GM23338 (cell line): ENCODE data around the gene DIP2B. TPM values are rescaled to one million over a fixed set of nuclear protein-coding genes. Genes with fewer than 3 reads are reported as not detected.

Experiments used
- ATAC-seq: fragments of 200-7000 bp; cut with Tn5 transposase; 3 replicates; pipeline ENCODE4 v1.9.1; 2020
- DNase-seq: peaks from one replicate; pipeline ENCODE4 v3.0.0-alpha.2; 2015; ENCODE audit warnings: low spot score
- H2AFZ ChIP-seq: fragments of 200-600 bp; sonication (generic); 2 replicates; pipeline ENCODE4 v1.8.0; 2016; ENCODE audit warnings: antibody characterized with exemption, mild to moderate bottlenecking, moderate library complexity
- H3F3A ChIP-seq: fragments of 200-600 bp; sonication (generic); replicated peaks from 2 replicates; pipeline ENCODE4 v1.8.0; 2017; ENCODE audit warnings: antibody characterized with exemption, mixed run types, low read depth
- H3K27ac ChIP-seq: fragments of 200-600 bp; sonication (generic); 2 replicates; pipeline ENCODE4 v1.6.1; 2016; ENCODE audit warnings: low read depth
- H3K27me3 ChIP-seq: fragments of 200-600 bp; sonication (generic); 2 replicates; pipeline ENCODE4 v1.8.0; 2016; ENCODE audit warnings: mild to moderate bottlenecking, mixed run types, moderate library complexity; ENCODE audit not compliant: insufficient read depth
- H3K36me3 ChIP-seq: fragments of 200-600 bp; sonication (generic); 2 replicates; pipeline ENCODE4 v1.8.0; 2016; ENCODE audit warnings: mild to moderate bottlenecking; ENCODE audit not compliant: insufficient read depth
- H3K4me1 ChIP-seq: fragments of 200-600 bp; sonication (generic); 2 replicates; pipeline ENCODE4 v1.8.0; 2016; ENCODE audit warnings: mild to moderate bottlenecking, moderate library complexity; ENCODE audit not compliant: insufficient read depth
- H3K4me2 ChIP-seq: fragments of 200-600 bp; sonication (generic); 2 replicates; pipeline ENCODE4 v1.7.1; 2017; ENCODE audit warnings: mixed run types
- H3K4me3 ChIP-seq: fragments of 200-600 bp; sonication (generic); 2 replicates; pipeline ENCODE4 v1.6.1; 2016; ENCODE audit warnings: mixed run types
- H3K79me2 ChIP-seq: fragments of 200-600 bp; sonication (generic); replicated peaks from 2 replicates; pipeline ENCODE4 v1.8.0; 2017; ENCODE audit warnings: mild to moderate bottlenecking; ENCODE audit not compliant: insufficient read depth
- H3K9me2 ChIP-seq: fragments of 200-600 bp; sonication (generic); 2 replicates; pipeline ENCODE4 v1.8.0; 2017; ENCODE audit not compliant: insufficient read depth
- H4K20me1 ChIP-seq: fragments of 200-600 bp; sonication (generic); replicated peaks from 2 replicates; pipeline ENCODE4 v1.8.0; 2017; ENCODE audit warnings: mild to moderate bottlenecking; ENCODE audit not compliant: insufficient read depth
- H3K27ac Mint-ChIP-seq: 2 replicates; pipeline ENCODE4 v1.8.0; 2020; ENCODE audit warnings: inconsistent platforms, mild to moderate bottlenecking, moderate library complexity, mixed read lengths
- H3K27me3 Mint-ChIP-seq: 3 replicates; pipeline ENCODE4 v1.8.0; 2022; ENCODE audit warnings: low read depth, mild to moderate bottlenecking, moderate library complexity, mixed read lengths, inconsistent platforms; ENCODE audit not compliant: insufficient read depth, poor library complexity
- H3K36me3 Mint-ChIP-seq: 3 replicates; pipeline ENCODE4 v1.8.0; 2021; ENCODE audit warnings: low read depth, mild to moderate bottlenecking, inconsistent platforms, moderate library complexity, mixed read lengths
- H3K4me1 Mint-ChIP-seq: 3 replicates; pipeline ENCODE4 v1.8.0; 2020; ENCODE audit warnings: mild to moderate bottlenecking, inconsistent platforms, mixed read lengths
- H3K4me3 Mint-ChIP-seq: 3 replicates; pipeline ENCODE4 v1.8.0; 2021; ENCODE audit warnings: moderate library complexity, mild to moderate bottlenecking, inconsistent platforms, mixed read lengths
- H3K9me3 Mint-ChIP-seq: 3 replicates; pipeline ENCODE4 v1.8.0; 2020; ENCODE audit warnings: moderate library complexity, mild to moderate bottlenecking, inconsistent platforms, mixed read lengths
- CREB1 ChIP-seq: fragments of 250-450 bp; sonication (Bioruptor Pico); IDR thresholded peaks from 2 replicates; pipeline ENCODE4 v1.5.0; 2020; ENCODE audit warnings: low read depth, mild to moderate bottlenecking, moderate library complexity
- EZH2 ChIP-seq: fragments of 200-600 bp; sonication (generic); IDR thresholded peaks from one replicate; pipeline ENCODE4 v1.8.0; 2017; ENCODE audit warnings: antibody characterized with exemption, mild to moderate bottlenecking, low read depth; ENCODE audit not compliant: unreplicated experiment
- JUNB ChIP-seq: IDR thresholded peaks from one replicate; pipeline ENCODE4 v1.6.1; 2016; ENCODE audit warnings: antibody characterized with exemption; ENCODE audit not compliant: unreplicated experiment
- NANOG ChIP-seq: IDR thresholded peaks from 2 replicates; pipeline ENCODE4 v1.6.1; 2016; ENCODE audit warnings: antibody characterized with exemption, borderline replicate concordance
- POLR2AphosphoS5 ChIP-seq: IDR thresholded peaks from 2 replicates; pipeline ENCODE4 v1.6.1; 2016; ENCODE audit warnings: antibody characterized with exemption, low read depth
- ZNF114 ChIP-seq: fragments of 250-450 bp; sonication (Bioruptor Pico); IDR thresholded peaks from 2 replicates; pipeline ENCODE4 v1.5.0; 2020; ENCODE audit warnings: mild to moderate bottlenecking, moderate library complexity
- ZNF331 ChIP-seq: fragments of 250-450 bp; sonication (Bioruptor Pico); IDR thresholded peaks from 2 replicates; pipeline ENCODE4 v1.5.0; 2020; ENCODE audit warnings: low read depth, mild to moderate bottlenecking, moderate library complexity
- polyA plus RNA-seq: library from polyadenylated mRNA; unstranded; fragments of >200 nt; fragmentation: Nextera tagmentation; extraction: Ambion mirVana; gene quantifications from 2 replicates; pipeline ENCODE4 v1.2.1, GENCODE V29; 2016
- total RNA-seq: library from RNA; depleted of rRNA; stranded (reverse); fragments of >200 nt; shearing (Covaris generic); gene quantifications from 2 replicates; pipeline ENCODE4 v1.2.3, GENCODE V29; 2014
- TF ChIP-seq, protein P1 (sequence below): IDR thresholded peaks from 2 replicates; pipeline ENCODE4 v1.6.1; 2016; ENCODE audit warnings: antibody characterized with exemption
- TF ChIP-seq, protein P2 (sequence below): IDR thresholded peaks from one replicate; pipeline ENCODE4 v1.6.1; 2018; ENCODE audit warnings: antibody characterized with exemption; ENCODE audit not compliant: unreplicated experiment
- TF ChIP-seq, protein P3 (sequence below), 2 experiments: fragments of 200-600 bp in 1 of 2; sonication (generic) in 1 of 2; conservative IDR thresholded peaks; 2 replicates each; pipeline versions ENCODE4 v1.5.1 to v1.6.1; 2016 to 2017; ENCODE audit warnings: antibody characterized with exemption in 2 of 2, low read depth in 2 of 2, mild to moderate bottlenecking in 2 of 2, moderate library complexity in 1 of 2

Gene DIP2B
- total and polyA plus RNA-seq, 2 experiments from 2014 or later, result 8.0 to 36.4 TPM

DNA sequence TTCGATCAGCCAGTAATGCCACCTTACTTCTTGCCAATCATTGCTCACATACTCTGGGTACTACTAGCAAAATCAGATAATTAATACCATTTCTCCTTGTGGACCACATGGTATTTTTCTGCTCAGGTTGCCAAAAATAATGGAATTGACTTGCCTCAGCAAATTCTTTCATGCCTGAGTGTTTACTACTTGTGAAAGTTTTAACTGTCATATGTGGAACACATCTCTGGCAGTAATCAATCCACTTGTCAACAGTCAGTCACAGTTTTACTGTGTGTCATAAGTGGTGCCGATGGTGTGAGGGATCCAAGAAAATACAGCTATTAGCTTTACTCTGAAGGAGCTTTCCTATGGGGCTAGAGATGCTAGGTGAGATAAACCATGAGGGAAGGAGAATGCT lies 203.8 kb downstream of the DIP2B start (continued):
- TF ChIP-seq, protein P1, sequence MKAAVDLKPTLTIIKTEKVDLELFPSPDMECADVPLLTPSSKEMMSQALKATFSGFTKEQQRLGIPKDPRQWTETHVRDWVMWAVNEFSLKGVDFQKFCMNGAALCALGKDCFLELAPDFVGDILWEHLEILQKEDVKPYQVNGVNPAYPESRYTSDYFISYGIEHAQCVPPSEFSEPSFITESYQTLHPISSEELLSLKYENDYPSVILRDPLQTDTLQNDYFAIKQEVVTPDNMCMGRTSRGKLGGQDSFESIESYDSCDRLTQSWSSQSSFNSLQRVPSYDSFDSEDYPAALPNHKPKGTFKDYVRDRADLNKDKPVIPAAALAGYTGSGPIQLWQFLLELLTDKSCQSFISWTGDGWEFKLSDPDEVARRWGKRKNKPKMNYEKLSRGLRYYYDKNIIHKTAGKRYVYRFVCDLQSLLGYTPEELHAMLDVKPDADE, result no peak
- TF ChIP-seq NANOG (no peak), ZNF114 (no peak), EZH2 (no peak), ZNF331 (CRISPR knock-in tag) (no peak), CREB1 (CRISPR knock-in tag) (no peak)
- TF ChIP-seq, protein P2, sequence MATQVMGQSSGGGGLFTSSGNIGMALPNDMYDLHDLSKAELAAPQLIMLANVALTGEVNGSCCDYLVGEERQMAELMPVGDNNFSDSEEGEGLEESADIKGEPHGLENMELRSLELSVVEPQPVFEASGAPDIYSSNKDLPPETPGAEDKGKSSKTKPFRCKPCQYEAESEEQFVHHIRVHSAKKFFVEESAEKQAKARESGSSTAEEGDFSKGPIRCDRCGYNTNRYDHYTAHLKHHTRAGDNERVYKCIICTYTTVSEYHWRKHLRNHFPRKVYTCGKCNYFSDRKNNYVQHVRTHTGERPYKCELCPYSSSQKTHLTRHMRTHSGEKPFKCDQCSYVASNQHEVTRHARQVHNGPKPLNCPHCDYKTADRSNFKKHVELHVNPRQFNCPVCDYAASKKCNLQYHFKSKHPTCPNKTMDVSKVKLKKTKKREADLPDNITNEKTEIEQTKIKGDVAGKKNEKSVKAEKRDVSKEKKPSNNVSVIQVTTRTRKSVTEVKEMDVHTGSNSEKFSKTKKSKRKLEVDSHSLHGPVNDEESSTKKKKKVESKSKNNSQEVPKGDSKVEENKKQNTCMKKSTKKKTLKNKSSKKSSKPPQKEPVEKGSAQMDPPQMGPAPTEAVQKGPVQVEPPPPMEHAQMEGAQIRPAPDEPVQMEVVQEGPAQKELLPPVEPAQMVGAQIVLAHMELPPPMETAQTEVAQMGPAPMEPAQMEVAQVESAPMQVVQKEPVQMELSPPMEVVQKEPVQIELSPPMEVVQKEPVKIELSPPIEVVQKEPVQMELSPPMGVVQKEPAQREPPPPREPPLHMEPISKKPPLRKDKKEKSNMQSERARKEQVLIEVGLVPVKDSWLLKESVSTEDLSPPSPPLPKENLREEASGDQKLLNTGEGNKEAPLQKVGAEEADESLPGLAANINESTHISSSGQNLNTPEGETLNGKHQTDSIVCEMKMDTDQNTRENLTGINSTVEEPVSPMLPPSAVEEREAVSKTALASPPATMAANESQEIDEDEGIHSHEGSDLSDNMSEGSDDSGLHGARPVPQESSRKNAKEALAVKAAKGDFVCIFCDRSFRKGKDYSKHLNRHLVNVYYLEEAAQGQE, result no peak

DNA sequence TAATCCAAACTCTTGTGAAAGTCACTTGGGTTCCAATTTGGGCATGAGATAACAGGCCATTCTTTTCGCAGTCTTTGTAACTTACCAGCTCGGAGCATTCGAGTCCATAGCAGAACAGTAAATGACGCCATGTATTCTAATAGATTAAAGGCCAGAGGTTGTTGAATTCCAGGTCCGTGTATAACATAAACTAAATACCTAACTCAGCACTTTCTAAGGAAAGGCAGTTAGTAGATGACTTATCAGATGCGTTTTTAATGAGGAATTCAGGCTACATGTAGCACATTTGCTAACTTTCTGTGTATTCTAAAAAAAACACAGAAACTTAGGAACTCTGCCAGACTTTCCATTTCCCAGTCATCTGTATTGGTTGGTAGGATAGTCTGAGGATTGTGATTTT lies 206.3 kb downstream of the DIP2B start:
- no peaks in the 10 kb centered on the region for H3K9me3 Mint-ChIP-seq
- Histone ChIP-seq H4K20me1 (peaks cover under 1% of the 10 kb centered on the region; the same call in 1 of the 2 replicates), H3K36me3 (peaks cover 20% of the 10 kb centered on the region), H3K27me3 (no peaks in the 10 kb centered on the region), H2AFZ (no peak overlapping the region), H3K79me2 (no peaks in the 10 kb centered on the region), H3F3A (peaks cover 4% of the 10 kb centered on the region; the same call in 1 of the 2 replicates), H3K4me1 (no peaks in the 10 kb centered on the region), H3K4me3 (no peak overlapping the region), H3K9me2 (no peaks in the 10 kb centered on the region), H3K4me2 (no peak overlapping the region), H3K27ac (no peak overlapping the region)
- H3K27ac Mint-ChIP-seq, result no peak overlapping the region
- peaks cover 4% of the 10 kb centered on the region for H3K27me3 Mint-ChIP-seq
- no peak overlapping the region for H3K4me3 Mint-ChIP-seq
- peaks cover 31% of the 10 kb centered on the region for H3K36me3 Mint-ChIP-seq
- no peak for DNase-seq
- TF ChIP-seq JUNB, result no peak
- TF ChIP-seq ZNF331 (CRISPR knock-in tag), result no peak
- no peak for TF ChIP-seq NANOG
- TF ChIP-seq, protein P2, result no peak
- no peak for TF ChIP-seq POLR2AphosphoS5
- no peak for TF ChIP-seq ZNF114
- TF ChIP-seq, protein P3, sequence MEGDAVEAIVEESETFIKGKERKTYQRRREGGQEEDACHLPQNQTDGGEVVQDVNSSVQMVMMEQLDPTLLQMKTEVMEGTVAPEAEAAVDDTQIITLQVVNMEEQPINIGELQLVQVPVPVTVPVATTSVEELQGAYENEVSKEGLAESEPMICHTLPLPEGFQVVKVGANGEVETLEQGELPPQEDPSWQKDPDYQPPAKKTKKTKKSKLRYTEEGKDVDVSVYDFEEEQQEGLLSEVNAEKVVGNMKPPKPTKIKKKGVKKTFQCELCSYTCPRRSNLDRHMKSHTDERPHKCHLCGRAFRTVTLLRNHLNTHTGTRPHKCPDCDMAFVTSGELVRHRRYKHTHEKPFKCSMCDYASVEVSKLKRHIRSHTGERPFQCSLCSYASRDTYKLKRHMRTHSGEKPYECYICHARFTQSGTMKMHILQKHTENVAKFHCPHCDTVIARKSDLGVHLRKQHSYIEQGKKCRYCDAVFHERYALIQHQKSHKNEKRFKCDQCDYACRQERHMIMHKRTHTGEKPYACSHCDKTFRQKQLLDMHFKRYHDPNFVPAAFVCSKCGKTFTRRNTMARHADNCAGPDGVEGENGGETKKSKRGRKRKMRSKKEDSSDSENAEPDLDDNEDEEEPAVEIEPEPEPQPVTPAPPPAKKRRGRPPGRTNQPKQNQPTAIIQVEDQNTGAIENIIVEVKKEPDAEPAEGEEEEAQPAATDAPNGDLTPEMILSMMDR (conservative IDR thresholded peaks at IDR 0.05; ENCODE audit: low read depth in 2 of 2), result no peak
- TF ChIP-seq CREB1 (CRISPR knock-in tag), result no peak
- H3K4me1 Mint-ChIP-seq, result no peaks in the 10 kb centered on the region
- ATAC-seq, result no peak
